ENCODE data around the gene PAX5. TPM values are rescaled to one million over a fixed set of nuclear protein-coding genes. Genes with fewer than 3 reads are reported as not detected.
A peak's percentile ranks its signal among the peaks of the same experiment; 100 is the strongest.

Gene PAX5
- total RNA-seq, 2 donors from 2014 or later, result 0.61 to 1.8 TPM

- no peaks in the 10 kb centered on the region for H3K36me3 Mint-ChIP-seq
Observed at GRCh38 chr9:36825179-36825578, 208.9 kb downstream of the PAX5 start.

GRCh38 chr9:36823934-36824333, 210.1 kb downstream of the PAX5 start:
- no peaks in the 10 kb centered on the region for H3K36me3 Mint-ChIP-seq
- no peak overlapping the region for H3K27ac Mint-ChIP-seq
- no peaks in the 10 kb centered on the region for H3K9me3 Mint-ChIP-seq
- ATAC-seq, result no peak
- DNase-seq (ENCODE audit: low spot score in 2 of 2), result no peak

More at GRCh38 chr9:36825179-36825578, 208.9 kb downstream of the PAX5 start:
- ATAC-seq (no peak), DNase-seq (ENCODE audit: low spot score in 2 of 2) (no peak)
- no peaks in the 10 kb centered on the region for H3K9me3 Mint-ChIP-seq
- no peak overlapping the region for H3K27ac Mint-ChIP-seq

GRCh38 chr9:36823466-36823865, 210.6 kb downstream of the PAX5 start:
- no peak overlapping the region for H3K27ac Mint-ChIP-seq
- peak; percentile 34 to 75 for ATAC-seq
- no peak for DNase-seq (ENCODE audit: low spot score in 2 of 2)
- H3K9me3 Mint-ChIP-seq, result no peaks in the 10 kb centered on the region
- no peaks in the 10 kb centered on the region for H3K36me3 Mint-ChIP-seq

GRCh38 chr9:36822201-36822600, 211.9 kb downstream of the PAX5 start:
- Mint-ChIP-seq H3K9me3 (no peaks in the 10 kb centered on the region), H3K27ac (no peak overlapping the region), H3K36me3 (no peaks in the 10 kb centered on the region)
- ATAC-seq (no peak), DNase-seq (ENCODE audit: low spot score in 2 of 2) (no peak)

- DNase-seq (ENCODE audit: low spot score in 2 of 2), result no peak
- H3K36me3 Mint-ChIP-seq, result no peaks in the 10 kb centered on the region
- no peak overlapping the region for H3K27ac Mint-ChIP-seq
- H3K9me3 Mint-ChIP-seq, result no peaks in the 10 kb centered on the region
- ATAC-seq, result no peak
Observed at GRCh38 chr9:36820392-36820861, 213.6 kb downstream of the PAX5 start.

- no peak for DNase-seq (ENCODE audit: low spot score in 2 of 2)
- Mint-ChIP-seq H3K36me3 (no peaks in the 10 kb centered on the region), H3K9me3 (no peaks in the 10 kb centered on the region), H3K27ac (peak overlapping the region in 1 of 2 donors; percentile 34)
- no peak for ATAC-seq
Observed at GRCh38 chr9:36818965-36819870, 214.8 kb downstream of the PAX5 start.

GRCh38 chr9:36818242-36818938, 215.7 kb downstream of the PAX5 start:
- peak overlapping the region in 1 of 2 donors; percentile 34 for H3K27ac Mint-ChIP-seq
- ATAC-seq, result no peak
- no peaks in the 10 kb centered on the region for H3K36me3 Mint-ChIP-seq
- DNase-seq (ENCODE audit: low spot score in 2 of 2), result no peak
- no peaks in the 10 kb centered on the region for H3K9me3 Mint-ChIP-seq

- ATAC-seq (no peak), DNase-seq (ENCODE audit: low spot score in 2 of 2) (no peak)
- H3K27ac Mint-ChIP-seq, result no peak overlapping the region
- no peaks in the 10 kb centered on the region for H3K36me3 Mint-ChIP-seq
- H3K9me3 Mint-ChIP-seq, result no peaks in the 10 kb centered on the region
Observed at GRCh38 chr9:36817160-36817834, 216.8 kb downstream of the PAX5 start.

- Mint-ChIP-seq H3K36me3 (no peaks in the 10 kb centered on the region), H3K27ac (no peak overlapping the region), H3K9me3 (no peaks in the 10 kb centered on the region)
- ATAC-seq (no peak), DNase-seq (ENCODE audit: low spot score in 2 of 2) (no peak)
Observed at GRCh38 chr9:36816371-36816770, 217.7 kb downstream of the PAX5 start.

GRCh38 chr9:36815566-36816348, 218.3 kb downstream of the PAX5 start:
- H3K27ac Mint-ChIP-seq, result no peak overlapping the region
- H3K36me3 Mint-ChIP-seq, result no peaks in the 10 kb centered on the region
- ATAC-seq (no peak), DNase-seq (ENCODE audit: low spot score in 2 of 2) (no peak)
- H3K9me3 Mint-ChIP-seq, result no peaks in the 10 kb centered on the region

GRCh38 chr9:36815023-36815422, 219.0 kb downstream of the PAX5 start:
- H3K27ac Mint-ChIP-seq, result no peak overlapping the region
- no peaks in the 10 kb centered on the region for H3K36me3 Mint-ChIP-seq
- no peak for ATAC-seq

GRCh38 chr9:36813154-36813553, 220.9 kb downstream of the PAX5 start:
- no peak for DNase-seq (ENCODE audit: low spot score in 2 of 2)
- Mint-ChIP-seq H3K27ac (no peak overlapping the region), H3K36me3 (no peaks in the 10 kb centered on the region), H3K9me3 (no peaks in the 10 kb centered on the region)
- ATAC-seq, result no peak

More at GRCh38 chr9:36815023-36815422, 219.0 kb downstream of the PAX5 start:
- DNase-seq (ENCODE audit: low spot score in 2 of 2), result no peak
- H3K9me3 Mint-ChIP-seq, result no peaks in the 10 kb centered on the region

- H3K9me3 Mint-ChIP-seq, result no peaks in the 10 kb centered on the region
- no peak overlapping the region for H3K27ac Mint-ChIP-seq
- ATAC-seq (no peak), DNase-seq (ENCODE audit: low spot score in 2 of 2) (no peak)
- no peaks in the 10 kb centered on the region for H3K36me3 Mint-ChIP-seq
Observed at GRCh38 chr9:36812556-36812955, 221.5 kb downstream of the PAX5 start.

GRCh38 chr9:36808251-36808650, 225.8 kb downstream of the PAX5 start:
- Mint-ChIP-seq H3K9me3 (no peaks in the 10 kb centered on the region), H3K36me3 (no peaks in the 10 kb centered on the region), H3K27ac (no peak overlapping the region)
- ATAC-seq (no peak), DNase-seq (ENCODE audit: low spot score in 2 of 2) (no peak)

GRCh38 chr9:36803961-36804360, 230.1 kb downstream of the PAX5 start:
- H3K27ac Mint-ChIP-seq, result no peak overlapping the region
- H3K9me3 Mint-ChIP-seq, result no peaks in the 10 kb centered on the region
- DNase-seq (ENCODE audit: low spot score in 2 of 2) (no peak), ATAC-seq (no peak)
- no peaks in the 10 kb centered on the region for H3K36me3 Mint-ChIP-seq

GRCh38 chr9:36802201-36802920, 231.7 kb downstream of the PAX5 start:
- Mint-ChIP-seq H3K27ac (no peak overlapping the region), H3K36me3 (no peaks in the 10 kb centered on the region), H3K9me3 (no peaks in the 10 kb centered on the region)
- ATAC-seq (no peak), DNase-seq (ENCODE audit: low spot score in 2 of 2) (no peak)
